HG02981 (cell line): ENCODE results near the gene ZNF423.

ENCODE experiments used
- ATAC-seq: cut with Tn5 transposase; IDR thresholded peaks from one replicate; pipeline ENCODE4 v1.9.1; 2021; ENCODE audit warnings: mild to moderate bottlenecking, moderate library complexity; ENCODE audit not compliant: unreplicated experiment

ZNF423 gene

DNA sequence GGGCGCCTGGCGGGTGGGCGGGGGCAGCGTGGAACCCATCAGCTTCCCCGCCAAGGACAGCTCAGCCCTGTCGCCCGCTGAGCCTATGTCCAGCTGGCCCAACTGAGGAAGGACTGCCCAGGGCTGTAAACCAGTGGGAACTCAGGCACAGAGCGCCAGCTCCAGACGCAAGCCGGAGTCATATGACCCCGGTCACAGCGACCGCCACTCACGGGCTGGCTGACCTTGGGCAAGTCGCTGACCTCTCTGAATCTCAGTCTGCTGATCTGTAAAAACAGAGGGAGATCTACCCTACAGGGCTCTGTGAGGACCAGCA is 312.3 kb downstream of the ZNF423 start:
- no peak for ATAC-seq

DNA sequence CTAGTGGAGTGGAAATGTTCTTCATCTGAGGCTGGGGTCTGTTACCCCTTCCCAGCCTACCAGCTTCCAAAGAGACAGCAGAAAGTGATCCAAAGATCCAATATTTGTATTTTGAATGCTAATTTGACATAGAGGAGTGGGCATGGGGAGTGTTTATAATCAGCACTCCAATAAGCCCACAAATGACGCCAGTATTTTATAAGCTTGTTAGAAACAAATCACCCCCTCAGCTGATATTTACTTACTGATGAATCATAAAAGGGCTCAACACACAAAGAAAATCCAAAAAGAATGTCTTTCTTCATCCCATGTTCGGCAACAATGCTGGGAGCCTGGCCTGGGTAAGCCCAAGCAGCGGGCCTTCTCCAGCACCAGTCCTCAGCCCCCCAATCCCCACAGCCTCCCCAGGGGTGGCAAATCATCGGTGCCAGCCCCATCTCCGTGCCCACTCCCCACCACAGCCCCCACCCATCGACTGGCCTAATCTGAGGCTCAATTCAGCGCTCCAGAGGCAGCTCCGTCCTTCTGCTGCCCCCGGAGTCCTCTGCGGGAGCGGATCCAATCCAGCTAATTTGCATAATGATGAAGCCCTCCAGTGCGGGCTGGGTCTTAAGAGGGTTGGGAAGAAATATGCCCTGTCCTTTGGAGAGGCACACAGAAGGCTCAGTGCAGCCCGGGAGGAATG is 312.8 kb downstream of the ZNF423 start:
- ATAC-seq = no peak

DNA sequence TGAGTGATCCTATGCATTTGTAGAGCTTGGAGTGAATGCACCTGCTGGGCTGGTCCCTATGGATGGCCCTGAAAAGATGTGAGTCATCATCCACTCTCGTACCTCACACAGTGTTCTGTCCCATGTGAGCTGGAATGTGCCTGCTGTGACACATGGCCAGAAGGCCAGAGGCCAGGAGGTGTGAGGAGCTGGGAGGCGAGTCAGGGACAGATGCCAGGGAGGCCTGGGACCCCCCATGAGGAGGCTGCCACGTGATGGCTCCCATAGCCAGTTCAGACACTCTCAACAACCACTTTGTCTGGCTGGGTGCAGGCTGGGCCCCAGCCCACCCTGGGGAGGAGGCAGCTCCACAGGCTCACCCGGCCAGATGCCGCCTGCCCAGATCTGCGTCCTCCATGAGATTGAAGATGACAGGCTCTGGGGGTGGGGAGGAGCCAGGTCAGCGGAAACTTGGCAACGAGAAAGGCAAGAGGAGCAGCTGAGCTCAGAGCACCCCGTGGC is 313.5 kb downstream of the ZNF423 start:
- ATAC-seq = no peak

DNA sequence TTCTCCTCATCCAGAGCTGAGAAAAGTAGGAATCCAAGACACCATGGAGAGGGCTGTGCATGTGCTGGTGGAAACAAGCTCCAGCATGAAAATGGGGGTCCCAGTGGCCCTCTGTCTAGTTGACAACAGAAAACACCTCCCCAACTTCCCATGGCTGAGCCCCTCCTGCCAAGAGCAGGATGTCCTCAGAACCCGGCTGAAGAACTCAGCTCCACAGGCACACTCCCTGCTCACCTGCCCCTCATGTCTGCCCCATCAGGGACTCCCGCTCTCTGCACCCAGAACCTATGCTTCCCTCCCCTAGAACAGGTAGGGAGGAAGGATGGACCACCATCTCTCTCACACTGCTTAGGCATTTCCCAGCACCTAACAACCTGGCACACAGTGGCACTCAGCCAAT is 315.1 kb downstream of the ZNF423 start:
- no peak for ATAC-seq

DNA sequence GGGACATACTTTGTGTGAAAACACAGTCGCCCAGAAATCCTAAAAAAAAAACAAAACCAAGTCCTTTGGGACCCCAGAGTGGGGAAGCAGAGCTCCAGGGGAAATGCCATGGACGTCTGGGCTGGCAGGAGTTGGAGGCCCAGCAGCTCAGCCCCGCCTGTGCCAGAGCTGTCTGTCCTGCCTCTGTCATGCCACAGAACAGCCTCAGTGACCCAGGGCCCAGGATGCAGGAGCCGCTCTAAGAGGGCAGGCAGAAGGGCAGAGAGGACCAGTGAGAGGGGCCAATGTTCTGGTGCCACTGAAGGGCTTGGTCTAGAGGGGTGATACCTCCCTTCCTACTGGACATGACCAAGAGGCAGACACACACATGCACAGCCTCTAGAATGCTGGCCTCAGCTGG is 316.2 kb downstream of the ZNF423 start:
- ATAC-seq = no peak

DNA sequence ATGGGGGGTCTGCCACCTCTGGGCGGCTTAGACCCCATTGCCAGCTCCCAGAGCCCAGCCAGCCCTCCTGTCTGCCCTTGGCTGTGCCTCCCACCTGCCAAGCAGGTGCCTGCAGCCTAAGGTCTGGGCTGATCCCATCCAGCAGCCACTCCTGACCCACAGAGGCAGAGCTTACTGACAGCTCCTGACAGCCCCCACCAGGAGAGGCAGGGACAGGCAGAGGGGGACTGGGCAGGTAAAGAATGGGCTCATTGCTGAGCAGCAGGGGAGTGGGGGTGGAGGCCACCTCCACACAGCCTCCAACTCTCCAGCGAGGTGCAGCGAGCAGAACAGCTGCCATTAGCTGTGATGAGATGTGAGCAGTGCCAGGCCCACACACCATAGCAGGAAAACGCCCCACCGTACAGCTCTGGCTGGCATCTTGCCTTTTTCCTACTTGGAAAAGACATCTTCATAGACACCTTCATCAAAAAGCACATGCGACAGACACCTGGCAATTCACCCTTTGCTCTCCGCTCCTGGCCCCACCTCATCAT is 317.9 kb downstream of the ZNF423 start:
- no peak for ATAC-seq

DNA sequence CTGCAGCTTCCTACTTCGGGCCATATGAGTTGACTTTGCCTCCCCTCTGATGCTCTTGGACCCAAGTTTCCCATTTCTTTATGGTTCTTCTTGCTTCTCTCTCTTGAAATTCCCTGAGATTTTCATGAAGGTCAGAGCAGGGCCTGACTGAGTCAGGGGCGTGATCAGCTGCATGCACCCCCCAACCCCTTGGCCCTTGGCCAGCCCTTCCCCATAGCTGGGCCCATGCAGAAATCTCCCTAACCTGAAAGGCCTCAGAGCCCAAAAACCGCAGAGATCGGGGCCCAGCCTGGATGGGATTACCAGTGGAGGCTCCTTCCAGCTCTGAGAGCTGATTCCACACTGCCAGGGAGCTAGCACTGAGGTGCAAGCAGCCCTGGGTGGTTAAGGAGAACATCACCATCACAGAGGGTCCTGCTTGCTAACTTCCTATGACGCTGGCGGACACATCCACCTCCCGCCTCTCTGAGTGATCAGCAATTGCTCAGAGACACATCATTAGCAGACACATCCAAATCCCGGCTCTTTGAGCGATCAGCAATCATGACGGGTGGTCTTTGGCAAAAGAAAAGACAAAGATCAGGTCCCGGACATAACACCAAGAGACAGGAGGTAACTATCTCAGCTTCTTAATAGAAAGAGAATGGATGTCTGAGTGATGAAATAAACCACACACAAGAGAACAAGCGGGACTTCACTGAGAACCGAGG is 320.9 kb downstream of the ZNF423 start:
- ATAC-seq = no peak

DNA sequence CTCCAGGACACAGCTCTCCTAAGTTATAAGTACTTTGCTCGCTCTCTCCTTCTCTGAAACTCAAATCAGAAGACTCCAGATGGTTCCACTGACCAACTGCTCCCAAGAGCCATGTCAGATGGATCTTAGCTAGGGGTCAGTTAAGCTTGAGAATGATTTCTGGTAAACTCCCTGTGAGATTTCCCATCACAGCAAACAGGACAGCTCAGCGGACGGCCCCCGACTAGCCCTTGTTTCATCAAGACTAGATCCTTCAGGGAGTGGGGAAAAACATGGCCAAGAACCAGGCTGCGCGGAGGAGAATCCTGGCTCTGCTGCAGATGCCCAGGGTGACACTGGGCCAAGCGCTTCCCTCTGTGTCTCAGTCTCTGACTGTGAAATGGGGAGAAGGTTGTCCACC is 322.5 kb downstream of the ZNF423 start:
- no peak for ATAC-seq

DNA sequence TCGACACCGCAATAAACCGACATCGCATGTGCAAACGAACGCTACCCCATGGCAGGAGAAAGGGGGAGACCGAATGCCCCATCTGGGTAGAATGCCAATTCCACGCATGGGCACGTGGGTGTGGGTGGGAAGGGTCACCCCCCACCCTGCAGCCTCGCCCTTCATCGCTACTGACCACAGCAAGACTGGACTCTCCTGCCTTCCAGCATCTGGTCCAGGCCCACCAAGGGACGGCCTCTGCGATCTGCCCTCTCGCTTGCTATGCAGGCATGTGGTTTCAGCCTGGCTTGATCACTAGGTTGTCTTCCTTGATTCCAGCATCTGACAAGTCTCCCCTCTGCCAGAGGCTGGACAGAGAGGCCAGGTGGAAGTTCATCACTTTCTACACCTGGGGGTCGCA is 323.0 kb downstream of the ZNF423 start:
- no peak for ATAC-seq

DNA sequence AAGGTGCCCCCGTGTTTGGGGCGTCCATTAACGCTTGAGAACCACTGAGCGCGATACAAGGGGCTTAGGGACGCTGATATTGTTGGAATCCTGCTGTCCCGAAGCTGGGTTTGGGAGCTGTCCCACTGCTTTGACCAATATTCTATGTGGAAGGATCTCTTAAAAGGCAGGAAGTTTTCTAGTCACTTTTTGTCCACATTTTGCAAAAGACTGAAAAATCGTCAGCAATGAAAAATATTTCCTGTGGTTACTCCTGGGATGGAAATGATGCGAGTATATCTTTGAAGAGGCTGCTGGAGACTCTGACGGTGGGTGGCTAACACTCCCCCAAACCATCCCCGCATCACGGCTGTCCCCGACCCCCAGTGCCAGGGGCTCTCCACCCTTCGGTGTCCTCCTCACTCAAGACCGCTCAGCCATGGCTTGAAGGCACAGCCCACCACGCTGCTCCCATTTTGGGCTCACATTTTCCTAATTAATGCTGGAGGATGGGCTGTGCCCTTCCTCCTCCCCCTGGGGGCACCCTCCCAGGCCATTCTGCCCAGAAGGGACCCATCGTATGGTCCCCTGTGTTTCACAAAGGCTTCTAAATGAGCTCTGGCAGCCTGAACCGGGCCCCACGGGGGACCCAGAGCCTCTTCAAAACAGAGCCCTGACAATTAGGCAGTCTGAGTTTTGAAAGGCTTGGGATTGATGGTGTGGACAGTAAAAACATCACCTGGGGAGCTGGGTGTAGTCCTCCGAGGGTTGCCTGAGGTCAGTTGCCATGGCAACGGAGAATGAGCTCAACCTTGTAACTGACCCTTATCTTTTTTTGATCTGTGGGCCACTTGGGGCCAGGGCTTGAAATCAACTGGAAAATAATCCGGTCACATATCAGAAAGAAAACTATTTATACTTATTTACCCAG is 323.7 kb downstream of the ZNF423 start:
- ATAC-seq = no peak

DNA sequence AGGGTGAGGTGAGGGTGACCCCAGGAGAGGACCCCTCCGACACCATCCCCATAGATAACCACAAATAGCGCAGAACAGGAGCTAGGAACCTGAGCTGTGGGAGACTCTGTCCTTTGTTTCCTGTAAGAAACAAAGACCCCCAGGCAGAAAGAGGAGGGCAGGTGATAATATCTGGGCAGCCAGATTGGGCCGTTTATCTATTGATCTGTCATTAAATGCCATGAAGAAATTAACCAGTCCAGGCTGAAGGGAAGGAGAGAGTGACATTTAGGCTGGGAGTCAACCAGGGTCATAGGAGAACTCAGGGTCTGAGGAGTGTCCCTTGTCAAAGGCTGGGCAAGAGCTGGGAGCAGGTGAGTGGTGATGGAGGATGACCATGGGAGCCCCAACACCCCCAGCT is 324.5 kb downstream of the ZNF423 start:
- no peak for ATAC-seq

DNA sequence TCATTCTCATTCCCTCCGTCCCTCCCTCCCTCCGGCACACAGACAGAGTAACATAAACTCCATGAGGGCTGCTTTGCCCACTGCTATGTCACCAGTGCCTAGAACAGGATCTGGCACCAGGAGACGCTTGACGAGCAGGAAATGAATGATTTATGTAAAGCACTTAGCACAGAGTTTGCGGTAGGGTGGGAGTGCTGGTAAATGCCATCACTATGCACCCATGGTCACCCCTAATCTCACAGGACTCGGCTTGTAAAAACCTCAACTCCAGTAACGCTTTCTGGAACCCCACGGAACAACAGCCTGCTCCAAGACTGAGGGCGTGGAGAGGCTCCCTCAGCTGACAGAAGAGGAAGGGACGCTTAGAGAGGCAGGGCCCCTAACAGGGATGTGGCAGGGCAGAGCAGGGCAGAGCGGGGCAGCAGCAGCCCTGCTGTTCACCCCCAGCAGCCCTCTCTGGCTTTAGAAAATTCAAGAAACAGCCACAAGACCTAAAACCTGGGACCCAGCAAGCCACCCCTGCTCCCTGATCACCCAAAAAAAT is 325.4 kb downstream of the ZNF423 start:
- ATAC-seq = no peak

DNA sequence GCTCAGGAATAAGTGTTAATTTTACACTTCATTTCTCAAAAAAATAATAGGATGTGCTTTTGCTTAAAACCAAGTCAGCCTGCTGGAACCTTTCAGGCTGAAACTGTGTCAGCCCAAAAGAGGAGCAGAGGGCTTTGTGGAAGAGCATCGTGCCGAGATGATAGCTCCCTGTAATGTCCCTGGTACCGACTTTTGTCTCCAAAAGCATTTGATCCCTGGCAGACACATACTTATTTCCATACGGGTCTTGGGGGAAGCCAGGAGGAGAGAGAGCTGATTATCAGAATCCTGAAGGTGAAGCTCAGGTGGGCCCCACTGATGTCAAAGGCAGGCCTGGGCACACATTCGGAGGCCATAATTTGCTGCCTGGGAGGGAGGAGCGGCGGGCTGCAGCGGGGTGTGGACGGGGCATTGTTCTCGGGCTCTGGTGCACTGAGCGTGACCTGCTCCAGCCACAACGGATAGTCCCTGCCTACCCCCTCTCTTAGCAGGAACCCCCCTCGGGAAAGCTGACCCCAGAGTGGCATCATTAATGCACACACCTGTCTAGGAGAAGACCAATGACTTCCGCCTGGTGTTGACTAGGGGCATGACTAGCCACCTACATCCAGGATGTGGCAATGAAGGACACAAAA is 326.4 kb downstream of the ZNF423 start:
- no peak for ATAC-seq

DNA sequence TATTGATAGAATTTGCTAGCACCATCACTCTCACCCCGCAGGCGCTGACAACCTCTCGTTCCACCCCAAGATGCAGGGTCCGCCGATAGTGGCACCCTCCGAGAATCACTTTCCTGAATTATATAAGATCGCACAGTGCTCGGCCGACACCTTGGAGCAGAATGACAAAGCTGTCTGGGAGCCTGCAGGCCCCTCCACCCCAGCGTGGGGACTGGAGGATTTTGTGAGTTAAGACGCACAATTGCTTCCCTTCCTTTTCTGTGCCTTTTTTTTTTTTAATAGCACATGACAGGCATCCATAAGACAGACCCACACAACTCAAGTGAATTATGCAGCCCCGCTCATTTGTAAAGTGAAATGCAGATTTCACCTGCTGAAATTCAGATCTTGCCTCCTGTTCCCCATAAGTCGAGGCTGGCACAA is 327.0 kb downstream of the ZNF423 start:
- no peak for ATAC-seq

DNA sequence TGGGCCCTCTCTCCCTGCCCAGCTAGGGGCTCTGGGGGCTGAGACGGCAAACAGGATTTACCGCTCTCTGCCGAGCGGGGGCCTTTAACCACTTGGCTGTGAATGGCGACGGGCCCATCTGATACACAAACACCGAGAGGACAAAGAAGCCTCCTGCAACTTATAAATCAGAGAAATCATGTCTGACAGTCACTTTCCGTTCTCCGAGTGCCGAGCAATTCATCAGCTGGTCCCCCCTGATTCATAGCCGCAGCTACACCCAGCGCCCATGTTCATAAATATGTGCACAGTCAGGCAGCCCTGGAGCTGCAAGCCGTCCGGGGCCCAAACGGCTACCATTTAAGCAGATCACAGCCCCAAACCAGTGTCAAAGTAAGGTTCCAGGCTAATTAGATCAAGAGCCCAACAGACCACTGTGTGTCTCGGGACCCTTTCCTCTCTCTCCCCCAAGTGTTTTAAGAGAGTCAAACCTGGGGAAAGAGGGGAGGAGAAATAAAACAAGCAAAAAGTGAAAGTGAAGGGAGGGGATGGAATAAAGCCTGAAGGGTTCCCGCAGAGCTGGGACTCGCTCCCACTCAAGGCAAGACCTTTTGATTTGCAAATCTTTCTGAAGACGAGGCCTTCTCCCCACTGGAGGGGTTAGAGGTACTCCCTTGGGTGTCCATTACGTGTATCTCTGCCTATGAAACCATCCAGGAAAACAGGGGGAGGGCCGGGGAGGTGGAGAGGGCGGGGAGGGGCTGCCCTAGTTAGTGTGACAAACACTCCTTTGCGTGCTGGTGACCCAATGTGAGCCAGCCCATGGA is 327.6 kb downstream of the ZNF423 start:
- ATAC-seq = no peak

DNA sequence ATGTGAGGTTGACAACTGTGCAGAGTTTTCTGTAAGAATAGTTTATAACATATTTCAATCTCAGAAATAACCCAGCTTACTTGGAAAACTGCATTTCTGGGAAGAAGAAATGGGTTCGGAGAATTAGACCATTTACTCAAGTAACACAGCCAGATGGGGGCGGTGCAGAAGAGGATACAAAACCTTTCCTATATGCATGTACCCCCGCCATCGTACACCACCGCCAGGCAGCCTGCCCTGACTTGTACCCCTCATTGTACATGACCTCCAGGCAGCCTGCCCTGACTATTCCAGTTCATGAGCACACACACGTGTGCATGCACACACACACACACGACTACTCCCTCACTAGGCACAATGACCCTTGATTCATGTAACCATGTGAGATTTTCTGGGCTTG is 328.3 kb downstream of the ZNF423 start:
- no peak for ATAC-seq

DNA sequence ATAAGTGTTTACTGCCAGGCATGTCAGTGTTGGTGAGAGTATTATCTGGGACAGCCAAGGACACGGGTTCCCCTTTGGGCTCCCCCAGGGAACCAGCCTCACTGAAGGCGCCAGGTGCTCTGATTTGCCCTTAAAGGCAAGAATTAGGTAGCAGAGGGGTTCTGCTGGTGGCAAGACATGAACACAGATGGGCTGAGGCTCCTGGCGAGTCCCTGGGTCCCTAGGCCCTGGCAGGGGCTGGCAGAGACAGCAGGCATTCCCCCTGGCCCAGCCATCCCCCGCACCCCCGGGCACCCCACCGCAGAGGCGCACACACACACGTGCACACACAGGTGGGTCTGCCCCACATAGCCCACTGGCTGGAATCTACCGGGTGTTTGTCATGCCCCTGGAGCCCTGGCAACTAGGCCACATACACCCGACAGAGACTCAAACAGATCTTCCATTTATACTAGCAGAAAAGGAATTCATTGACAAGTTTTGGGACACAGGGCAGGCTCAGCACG is 329.0 kb downstream of the ZNF423 start:
- ATAC-seq = no peak

DNA sequence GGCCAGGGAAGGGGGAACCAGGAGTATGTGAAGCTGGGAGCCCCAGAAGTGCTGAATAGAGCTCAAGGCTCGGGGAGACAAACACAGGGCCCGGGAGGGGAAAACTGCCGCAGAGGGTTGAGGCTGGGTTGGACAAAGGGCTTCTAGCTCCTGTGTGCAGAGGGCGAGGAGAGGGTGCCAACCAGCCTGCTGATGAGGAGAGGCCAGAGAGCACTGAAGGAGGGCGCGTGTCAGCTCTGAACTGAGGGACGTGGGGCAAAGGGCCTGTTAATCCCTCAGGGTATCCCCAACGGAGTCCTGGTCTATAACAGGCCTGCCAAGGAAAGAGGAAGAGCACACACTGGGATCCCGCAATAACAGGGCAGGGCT is 331.0 kb downstream of the ZNF423 start:
- no peak for ATAC-seq

DNA sequence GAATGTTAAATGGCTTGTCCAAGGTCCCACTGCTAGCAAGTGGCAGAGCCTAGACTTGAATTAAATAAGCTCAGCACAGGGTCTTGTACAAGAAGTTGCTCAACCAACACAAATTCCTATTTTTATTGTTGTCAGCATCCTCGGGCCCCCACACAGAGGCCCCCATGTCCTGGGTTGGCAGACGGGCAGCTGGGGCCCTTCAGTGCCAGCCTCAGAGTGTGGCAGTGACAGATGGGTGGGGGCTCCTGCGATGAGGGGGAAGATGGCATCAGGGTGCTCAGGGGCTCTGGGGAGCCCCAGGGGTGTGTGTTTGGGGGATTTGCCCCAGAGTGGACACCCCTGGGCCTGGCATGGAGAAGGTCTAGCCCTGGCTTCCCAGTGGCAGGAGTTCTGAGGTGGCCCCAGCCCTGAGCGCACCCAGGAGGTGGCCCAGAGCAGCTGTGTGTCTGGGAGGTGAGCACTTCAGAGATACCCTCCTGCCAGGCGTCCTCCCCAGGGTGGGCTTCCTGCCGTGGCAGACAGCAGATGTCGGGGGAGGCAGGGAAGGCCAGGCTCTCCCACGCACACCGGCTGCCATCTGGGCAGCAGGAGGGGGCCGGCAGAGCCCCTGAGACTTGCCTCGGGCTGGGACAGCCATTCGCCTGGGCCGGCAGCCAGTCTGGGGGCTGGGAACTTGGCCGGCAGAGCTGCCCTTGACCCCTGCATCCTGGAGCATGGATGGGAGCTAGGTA is 331.5 kb downstream of the ZNF423 start:
- ATAC-seq = no peak
